Trophoblast cell (in vitro differentiated cells and primary cell): ENCODE data around the gene LMBR1.

Experiments
- DNase-seq, 2 donors: peaks; one replicate each; pipeline ENCODE4 v3.0.0-alpha.2; 2016
- H2AFZ ChIP-seq: 2 replicates; pipeline ENCODE4 v1.6.1; 2013; ENCODE audit warnings: low read length, moderate library complexity, mild to moderate bottlenecking; ENCODE audit not compliant: insufficient read depth, poor library complexity
- H2AK5ac ChIP-seq: 2 replicates; pipeline ENCODE4 v1.6.1; 2013; ENCODE audit warnings: mild to moderate bottlenecking, low read length
- H2BK120ac ChIP-seq: 2 replicates; pipeline ENCODE4 v1.6.1; 2013; ENCODE audit warnings: low read length, mild to moderate bottlenecking, moderate library complexity; ENCODE audit not compliant: insufficient read depth, poor library complexity
- H2BK12ac ChIP-seq: 2 replicates; pipeline ENCODE4 v1.6.1; 2013; ENCODE audit warnings: mild to moderate bottlenecking, low read length, moderate library complexity
- H2BK5ac ChIP-seq: 2 replicates; pipeline ENCODE4 v1.6.1; 2013; ENCODE audit warnings: low read length, low read depth, moderate library complexity, mild to moderate bottlenecking; ENCODE audit not compliant: poor library complexity
- H3K14ac ChIP-seq: 2 replicates; pipeline ENCODE4 v1.6.1; 2013; ENCODE audit warnings: mild to moderate bottlenecking, low read length
- H3K18ac ChIP-seq: 2 replicates; pipeline ENCODE4 v1.6.1; 2013; ENCODE audit warnings: mild to moderate bottlenecking, low read length
- H3K23ac ChIP-seq: 2 replicates; pipeline ENCODE4 v1.6.1; 2013; ENCODE audit warnings: low read length
- H3K27ac ChIP-seq: 2 replicates; pipeline ENCODE4 v1.5.1; 2013; ENCODE audit warnings: low read depth, mild to moderate bottlenecking, inconsistent platforms, low read length, moderate library complexity
- H3K27me3 ChIP-seq: 2 replicates; pipeline ENCODE4 v1.6.1; 2013; ENCODE audit warnings: inconsistent platforms, mild to moderate bottlenecking, low read length, moderate library complexity; ENCODE audit not compliant: insufficient read depth
- H3K36me3 ChIP-seq, 2 experiments: 1 replicate in 1 of 2; 2 replicates in 1 of 2; pipeline ENCODE4 v1.6.1; 2013; ENCODE audit warnings: low read length in 2 of 2, mild to moderate bottlenecking in 2 of 2, moderate library complexity in 1 of 2; ENCODE audit not compliant: insufficient read depth in 2 of 2, control insufficient read depth in 1 of 2
- H3K4ac ChIP-seq: 2 replicates; pipeline ENCODE4 v1.6.1; 2013; ENCODE audit warnings: low read depth, mild to moderate bottlenecking, low read length, moderate library complexity
- H3K4me1 ChIP-seq, 2 experiments: 1 replicate in 1 of 2; 2 replicates in 1 of 2; pipeline ENCODE4 v1.6.1; 2013; ENCODE audit warnings: low read length in 2 of 2, mild to moderate bottlenecking in 2 of 2, moderate library complexity in 1 of 2; ENCODE audit not compliant: insufficient read depth in 2 of 2, control insufficient read depth in 1 of 2
- H3K4me2 ChIP-seq: 2 replicates; pipeline ENCODE4 v1.6.1; 2013; ENCODE audit warnings: inconsistent platforms, mild to moderate bottlenecking, low read length, moderate library complexity
- H3K4me3 ChIP-seq: 2 replicates; pipeline ENCODE4 v1.5.1; 2013; ENCODE audit warnings: mild to moderate bottlenecking, low read depth, low read length, inconsistent platforms
- H3K79me1 ChIP-seq: one replicate; pipeline ENCODE4 v1.6.1; 2013; ENCODE audit warnings: low read length
- H3K79me2 ChIP-seq: 2 replicates; pipeline ENCODE4 v1.6.1; 2013; ENCODE audit warnings: low read length, mild to moderate bottlenecking; ENCODE audit not compliant: control insufficient read depth, insufficient read depth, poor library complexity
- H3K9ac ChIP-seq: 2 replicates; pipeline ENCODE4 v1.6.1; 2013; ENCODE audit warnings: mild to moderate bottlenecking, low read length
- H3K9me3 ChIP-seq: 2 replicates; pipeline ENCODE4 v1.6.1; 2013; ENCODE audit warnings: low read depth, mild to moderate bottlenecking, control low read depth, inconsistent platforms, low read length; ENCODE audit not compliant: insufficient read depth
- H4K12ac ChIP-seq: 2 replicates; pipeline ENCODE4 v1.6.1; 2013; ENCODE audit warnings: low read depth, mild to moderate bottlenecking, low read length, moderate library complexity
- H4K8ac ChIP-seq: 2 replicates; pipeline ENCODE4 v1.6.1; 2013; ENCODE audit warnings: low read depth, mild to moderate bottlenecking, low read length, moderate library complexity
- H4K91ac ChIP-seq: one replicate; pipeline ENCODE4 v1.6.1; 2013; ENCODE audit warnings: low read depth, mild to moderate bottlenecking, low read length, moderate library complexity
- WGBS: extraction: QIAGEN DNeasy Blood & Tissue Kit; methylation state at CpG from one replicate; pipeline ENCODE4 v1.1.7; 2013; ENCODE audit warnings: missing lambda C conversion rate; ENCODE audit not compliant: insufficient read length, insufficient coverage; ENCODE audit errors: extremely low coverage; 5-methylcytosine and 5-hydroxymethylcytosine counted together

LMBR1 gene

GRCh38 chr7:156677374-156678054 is 215.5 kb downstream of the LMBR1 start:
- no peak overlapping the region for H4K8ac ChIP-seq
- H2BK120ac ChIP-seq, result no peak overlapping the region
- H3K27ac ChIP-seq, result no peak overlapping the region
- H3K4me2 ChIP-seq, result no peak overlapping the region
- H3K27me3 ChIP-seq, result no peaks in the 10 kb centered on the region
- H2BK12ac ChIP-seq, result no peak overlapping the region
- H4K12ac ChIP-seq, result no peak overlapping the region
- peaks cover 14 to 22% of the 10 kb centered on the region in 2 experiments for H3K36me3 ChIP-seq
- no peak overlapping the region for H3K23ac ChIP-seq
- H3K4me1 ChIP-seq, result no peaks in the 10 kb centered on the region
- no peak for DNase-seq
- no peak overlapping the region for H2AFZ ChIP-seq
- no peak overlapping the region for H3K18ac ChIP-seq
- no peak overlapping the region for H3K4me3 ChIP-seq
- H2AK5ac ChIP-seq, result no peak overlapping the region
- H4K91ac ChIP-seq, result no peak overlapping the region
- no CpG with 5 or more reads among the region's 9 CpGs for WGBS
- no peaks in the 10 kb centered on the region for H3K79me2 ChIP-seq
- no peak overlapping the region for H3K4ac ChIP-seq
- peak overlapping the region; percentile 29 for H3K14ac ChIP-seq
- H3K9me3 ChIP-seq, result peaks cover 3% of the 10 kb centered on the region
- no peak overlapping the region for H3K9ac ChIP-seq
- no peak overlapping the region for H2BK5ac ChIP-seq
- H3K79me1 ChIP-seq, result no peaks in the 10 kb centered on the region

GRCh38 chr7:156676263-156676662 is 216.7 kb downstream of the LMBR1 start:
- Histone ChIP-seq H2BK120ac (no peak overlapping the region), H2AK5ac (no peak overlapping the region)
- WGBS, result no CpG with 5 or more reads among the region's 19 CpGs

GRCh38 chr7:156675721-156676120 is 217.3 kb downstream of the LMBR1 start:
- no peak overlapping the region for H2BK120ac ChIP-seq
- no peak overlapping the region for H2BK5ac ChIP-seq
- no peak overlapping the region for H2BK12ac ChIP-seq
- no peak overlapping the region for H3K4me3 ChIP-seq
- no peak overlapping the region for H2AFZ ChIP-seq
- H3K23ac ChIP-seq, result no peak overlapping the region
- no peak overlapping the region for H3K27ac ChIP-seq
- H4K91ac ChIP-seq, result no peak overlapping the region
- no peak overlapping the region for H4K12ac ChIP-seq
- no peak overlapping the region for H2AK5ac ChIP-seq
- no peaks in the 10 kb centered on the region for H3K79me1 ChIP-seq
- H3K14ac ChIP-seq, result no peak overlapping the region
- no CpG with 5 or more reads among the region's 9 CpGs for WGBS
- no peak overlapping the region for H3K4ac ChIP-seq
- no peak overlapping the region for H3K9ac ChIP-seq
- H3K79me2 ChIP-seq, result no peaks in the 10 kb centered on the region
- H3K9me3 ChIP-seq, result peaks cover 1% of the 10 kb centered on the region
- DNase-seq, result no peak
- H4K8ac ChIP-seq, result no peak overlapping the region
- no peaks in the 10 kb centered on the region for H3K27me3 ChIP-seq
- no peak overlapping the region for H3K18ac ChIP-seq
- no peaks in the 10 kb centered on the region for H3K4me1 ChIP-seq
- no peak overlapping the region for H3K4me2 ChIP-seq
- peaks cover 17 to 20% of the 10 kb centered on the region in 2 experiments for H3K36me3 ChIP-seq

More at GRCh38 chr7:156676263-156676662, 216.7 kb downstream of the LMBR1 start:
- Histone ChIP-seq H3K79me1 (no peaks in the 10 kb centered on the region), H2BK5ac (no peak overlapping the region), H2AFZ (no peak overlapping the region), H3K4ac (no peak overlapping the region), H4K12ac (no peak overlapping the region), H3K27ac (no peak overlapping the region), H3K79me2 (no peaks in the 10 kb centered on the region), H3K14ac (no peak overlapping the region), H3K36me3 (peaks cover 17 to 22% of the 10 kb centered on the region in 2 experiments), H4K91ac (no peak overlapping the region), H3K9me3 (peaks cover 3% of the 10 kb centered on the region), H3K18ac (no peak overlapping the region), H3K4me1 (no peaks in the 10 kb centered on the region), H3K9ac (no peak overlapping the region), H3K27me3 (no peaks in the 10 kb centered on the region), H4K8ac (no peak overlapping the region), H3K23ac (no peak overlapping the region), H2BK12ac (no peak overlapping the region), H3K4me3 (no peak overlapping the region), H3K4me2 (no peak overlapping the region)
- DNase-seq, result no peak

- no peak overlapping the region for H2BK12ac ChIP-seq
- no peaks in the 10 kb centered on the region for H3K79me2 ChIP-seq
- peaks cover 1% of the 10 kb centered on the region for H3K9me3 ChIP-seq
- no peak overlapping the region for H3K4me2 ChIP-seq
- H3K9ac ChIP-seq, result no peak overlapping the region
- no CpG with 5 or more reads among the region's 9 CpGs for WGBS
- no peaks in the 10 kb centered on the region for H3K4me1 ChIP-seq
- no peak overlapping the region for H2AFZ ChIP-seq
- DNase-seq, result no peak
- H3K27ac ChIP-seq, result no peak overlapping the region
- no peak overlapping the region for H4K8ac ChIP-seq
- H3K23ac ChIP-seq, result no peak overlapping the region
- H3K27me3 ChIP-seq, result no peaks in the 10 kb centered on the region
- H2BK5ac ChIP-seq, result no peak overlapping the region
- no peak overlapping the region for H2BK120ac ChIP-seq
- H3K4me3 ChIP-seq, result no peak overlapping the region
- H3K79me1 ChIP-seq, result no peaks in the 10 kb centered on the region
- no peak overlapping the region for H3K14ac ChIP-seq
- H4K12ac ChIP-seq, result no peak overlapping the region
- no peak overlapping the region for H3K18ac ChIP-seq
- H2AK5ac ChIP-seq, result no peak overlapping the region
- H3K36me3 ChIP-seq, result peaks cover 13 to 21% of the 10 kb centered on the region in 2 experiments
- H3K4ac ChIP-seq, result no peak overlapping the region
- no peak overlapping the region for H4K91ac ChIP-seq
Measured at GRCh38 chr7:156673902-156674301, 219.1 kb downstream of the LMBR1 start.
